ENCODE results near the gene NCR2.
"Not testable (repeated sequence)": the region's sequence is repeated elsewhere in the genome, so short reads cannot be mapped to it uniquely, and the experiment has no call there.

Gene NCR2, protein sequence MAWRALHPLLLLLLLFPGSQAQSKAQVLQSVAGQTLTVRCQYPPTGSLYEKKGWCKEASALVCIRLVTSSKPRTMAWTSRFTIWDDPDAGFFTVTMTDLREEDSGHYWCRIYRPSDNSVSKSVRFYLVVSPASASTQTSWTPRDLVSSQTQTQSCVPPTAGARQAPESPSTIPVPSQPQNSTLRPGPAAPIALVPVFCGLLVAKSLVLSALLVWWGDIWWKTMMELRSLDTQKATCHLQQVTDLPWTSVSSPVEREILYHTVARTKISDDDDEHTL

DNA sequence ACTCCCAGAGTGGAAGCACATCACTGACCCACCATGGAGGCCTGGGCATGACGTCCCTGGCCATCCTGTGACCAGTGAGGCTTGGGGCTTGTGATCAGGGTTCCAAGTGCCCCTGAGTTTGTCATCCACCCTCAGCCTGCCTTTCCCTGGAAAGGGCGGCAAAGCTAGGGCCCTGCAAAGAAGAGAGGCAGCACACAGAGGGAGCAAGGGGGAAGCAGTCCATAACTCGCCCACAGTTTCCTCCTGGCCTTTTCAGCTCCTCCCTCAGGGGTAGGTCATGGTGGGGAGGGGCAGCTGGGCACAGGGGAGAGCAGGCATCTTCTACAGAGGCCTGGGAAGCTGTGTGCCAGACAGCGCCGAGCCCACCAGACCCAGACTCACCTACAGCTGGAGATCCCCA is at the start of gene NCR2:
Gene NCR2, plus strand, starts transcription at position 313 of the 400 bp plus-strand sequence. CDS start 269 bp downstream, outside the sequence.
- no peak for DNase-seq (ENCODE audit: low read depth)

DNA sequence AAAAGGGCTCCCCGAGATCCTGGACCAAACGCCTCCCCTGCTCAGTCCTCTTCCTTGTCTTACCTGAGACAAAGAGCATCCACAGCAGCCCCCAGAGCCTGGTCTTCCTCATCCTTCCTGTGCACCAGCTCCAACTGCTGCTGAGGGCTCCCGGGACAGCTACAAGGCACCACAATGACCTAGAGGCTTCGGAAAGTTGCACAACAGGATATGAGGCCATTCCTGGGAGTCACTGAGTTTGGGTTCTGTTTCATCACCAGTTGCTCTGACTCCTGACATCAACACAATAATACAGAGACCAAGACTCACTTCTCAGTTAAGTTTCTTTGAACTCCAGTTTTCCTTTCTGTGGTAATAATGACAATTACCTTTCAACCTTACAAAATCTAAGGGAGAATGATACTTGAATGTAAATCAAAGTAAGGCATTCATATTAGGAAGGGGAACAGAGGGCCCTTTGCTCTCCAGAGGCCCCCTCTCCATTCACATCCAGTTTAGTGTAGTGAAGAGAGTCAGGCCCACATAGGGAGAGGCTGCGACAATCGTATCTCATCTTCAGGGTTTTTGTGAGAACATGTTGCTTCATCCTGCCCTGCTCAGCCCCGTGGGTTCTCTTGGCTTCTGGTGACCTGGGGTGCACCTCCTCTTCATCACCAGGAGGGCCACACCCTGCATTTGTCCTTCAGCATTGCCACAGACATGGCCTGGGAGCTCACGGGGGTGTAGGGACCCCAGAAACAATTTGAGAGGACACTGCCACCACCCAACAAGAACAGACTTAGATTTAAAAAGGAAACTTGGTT is 48.7 kb upstream of the NCR2 start, which contains the start of gene TREM1:
Gene TREM1, minus strand, starts transcription at position 139 of the 803 bp plus-strand sequence. Its CDS starts 27 bp downstream, at position 112.
- DNase-seq (ENCODE audit: low read depth) = no peak

DNA sequence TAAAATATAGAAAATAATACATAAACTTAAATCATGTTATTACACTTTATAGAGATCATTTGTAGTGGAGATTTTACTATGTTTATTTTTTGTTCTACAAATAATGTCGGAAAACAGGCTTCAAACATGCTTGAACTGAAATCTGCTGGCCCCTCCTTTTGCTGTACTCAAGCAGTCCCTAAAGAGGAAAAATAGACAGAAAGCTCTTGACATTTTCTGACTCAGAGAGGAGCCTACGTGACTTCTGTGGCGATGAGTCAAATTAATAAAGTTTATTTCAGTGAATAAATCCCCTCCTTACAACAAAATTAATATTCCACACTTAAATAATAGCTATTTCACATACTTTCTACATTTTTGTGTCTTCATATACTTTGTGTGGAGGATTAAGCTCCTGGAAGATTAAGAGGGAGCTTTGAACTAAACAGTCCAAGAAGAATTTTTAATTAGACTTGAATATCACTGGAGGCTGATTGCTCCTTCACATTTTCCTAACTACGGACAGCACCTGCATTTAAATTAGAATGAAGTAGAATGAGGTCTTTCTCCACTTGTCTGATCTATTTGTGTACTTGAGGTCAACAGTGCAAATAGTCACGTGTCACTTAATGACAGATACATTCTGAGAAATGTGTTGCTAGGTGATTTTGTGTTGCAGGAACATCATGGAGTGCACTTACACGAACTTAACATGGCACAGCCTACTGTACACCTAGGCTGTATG is 47.2 kb upstream of the NCR2 start:
- no peak for DNase-seq (ENCODE audit: low read depth)

DNA sequence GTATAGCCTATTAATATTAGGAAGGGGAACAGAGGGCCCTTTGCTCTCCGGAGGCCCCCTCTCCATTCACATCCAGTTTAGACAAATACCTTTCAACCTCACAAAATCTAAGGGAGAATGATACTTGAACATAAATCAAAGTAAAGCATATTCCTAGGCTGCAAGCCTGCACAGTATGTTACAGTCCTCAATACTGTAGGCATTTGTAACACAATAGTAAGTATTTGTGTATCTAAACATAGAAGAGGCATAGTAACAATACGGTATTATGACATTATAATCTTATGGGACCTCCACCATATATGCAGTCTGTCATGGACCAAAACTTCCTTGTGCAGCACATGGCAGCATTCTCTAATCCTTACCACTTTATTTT is 46.7 kb upstream of the NCR2 start:
- no peak for DNase-seq (ENCODE audit: low read depth)

DNA sequence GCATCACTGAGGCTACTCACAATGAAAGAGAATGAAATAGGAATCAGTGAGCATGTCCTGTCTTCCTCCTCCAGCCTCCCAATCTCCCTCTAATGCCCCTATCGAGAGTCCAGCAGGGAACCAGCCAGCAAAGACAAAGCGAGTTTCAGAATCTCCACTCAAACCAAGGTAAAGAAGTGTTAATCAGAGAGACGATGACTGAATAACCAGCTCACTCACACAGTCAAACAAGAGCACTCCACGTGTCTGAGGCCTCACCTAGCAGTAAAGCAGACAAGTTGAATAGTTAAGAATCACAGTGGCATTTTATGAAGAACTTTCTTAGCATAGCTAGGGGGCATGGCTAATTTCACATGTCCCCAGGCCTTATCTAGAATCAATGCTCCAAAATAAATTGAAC is 45.6 kb upstream of the NCR2 start:
- no peak for DNase-seq (ENCODE audit: low read depth)

DNA sequence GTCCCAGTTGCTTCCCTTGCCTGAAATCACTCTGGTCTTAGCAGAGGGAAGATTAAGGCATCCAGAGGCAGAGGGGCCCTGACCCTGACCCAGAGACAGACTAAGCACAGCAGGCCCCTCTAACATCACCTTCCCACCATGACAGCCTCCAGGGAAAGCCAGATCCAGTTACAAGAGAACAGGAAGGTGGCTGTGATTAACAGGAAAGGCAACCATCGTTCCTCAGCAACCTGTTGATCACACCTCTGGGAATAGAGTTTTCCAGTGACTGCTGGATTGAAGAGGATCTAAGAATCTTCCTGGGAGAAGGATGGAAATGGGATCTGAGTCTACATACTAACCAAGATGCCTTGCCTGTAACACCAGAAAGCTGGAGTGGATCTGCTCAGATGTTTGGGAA is 43.7 kb upstream of the NCR2 start:
- no peak for DNase-seq (ENCODE audit: low read depth)

DNA sequence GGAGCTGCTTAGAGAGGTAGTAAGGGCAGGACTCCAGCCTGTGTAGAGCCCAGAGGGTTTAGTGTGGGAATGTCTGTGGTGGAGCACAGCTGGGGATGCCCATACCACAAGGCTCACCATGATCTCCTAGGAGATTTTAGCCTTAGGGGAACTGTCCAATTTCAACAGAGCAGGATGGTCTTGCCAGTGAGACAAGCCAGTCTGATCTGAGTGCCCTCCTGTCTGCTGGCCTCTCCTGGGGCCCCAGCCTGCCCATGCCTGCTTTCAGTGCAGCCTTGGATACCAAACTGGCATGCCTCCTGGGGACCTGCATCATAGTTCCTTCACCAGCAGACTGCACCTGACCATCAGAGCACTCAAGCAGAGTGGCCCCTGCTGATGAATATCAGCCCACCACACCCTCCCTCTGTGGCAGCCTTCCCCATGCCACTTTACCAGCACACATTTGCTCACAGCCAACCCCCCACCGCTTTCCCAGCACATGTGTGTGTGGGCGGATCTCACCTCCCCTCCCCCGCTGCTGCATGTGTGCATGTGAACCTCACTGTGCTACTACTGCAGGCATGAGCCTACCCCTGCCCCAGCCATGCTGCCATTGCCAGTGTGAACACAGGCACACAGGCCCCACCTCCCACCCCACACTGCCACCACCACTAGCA is 41.1 kb upstream of the NCR2 start:
- no peak for DNase-seq (ENCODE audit: low read depth)

DNA sequence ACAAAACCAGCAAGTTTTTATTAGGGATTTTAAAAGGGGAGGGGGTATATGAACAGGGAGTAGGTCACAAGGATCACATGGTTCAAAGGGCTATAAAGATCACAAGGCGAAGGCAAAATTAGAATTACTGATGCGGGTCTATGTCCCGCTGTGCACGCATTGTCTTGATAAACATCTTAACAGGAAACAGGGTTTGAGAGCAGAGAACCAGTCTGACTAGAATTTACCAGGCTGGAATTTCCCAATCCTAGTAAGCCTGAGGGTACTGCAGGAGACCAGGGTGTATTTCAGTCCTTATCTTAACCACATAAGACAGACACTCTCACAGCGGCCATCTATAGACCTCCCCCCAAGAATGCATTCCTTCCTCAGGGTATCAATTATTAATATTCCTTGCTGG is 38.2 kb upstream of the NCR2 start:
- not testable (repeated sequence) for DNase-seq (ENCODE audit: low read depth)

DNA sequence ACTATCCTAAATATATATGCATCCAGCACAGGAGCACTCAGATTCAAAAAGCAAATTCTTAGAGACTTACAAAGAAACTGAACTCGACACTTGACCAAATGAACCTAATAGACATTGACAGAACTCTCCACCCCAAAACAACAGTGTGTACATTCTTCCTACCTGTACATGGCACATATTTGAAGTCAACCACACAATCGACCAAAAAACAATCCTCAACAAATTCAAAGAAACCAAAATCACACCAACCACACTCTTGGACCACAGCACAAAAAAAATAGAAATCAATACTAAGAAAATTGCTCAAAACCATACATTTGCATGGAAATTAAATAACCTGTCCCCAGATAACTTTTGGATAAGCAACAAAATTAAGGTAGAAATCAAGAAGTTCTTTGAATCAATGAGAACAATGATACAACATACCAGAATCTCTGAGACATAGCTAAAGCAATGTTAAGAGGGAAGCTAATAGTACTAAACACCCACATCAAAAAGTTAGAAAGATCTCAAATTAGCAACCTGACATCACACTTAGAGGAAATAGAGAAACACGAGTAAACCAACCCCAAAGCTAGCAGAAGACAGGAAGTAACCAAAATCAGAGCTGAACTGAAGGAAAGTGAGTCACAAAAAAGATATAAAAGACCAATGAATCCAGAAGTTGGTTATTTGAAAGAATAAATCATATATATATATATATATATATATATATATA is 36.5 kb upstream of the NCR2 start:
- no peak for DNase-seq (ENCODE audit: low read depth)

DNA sequence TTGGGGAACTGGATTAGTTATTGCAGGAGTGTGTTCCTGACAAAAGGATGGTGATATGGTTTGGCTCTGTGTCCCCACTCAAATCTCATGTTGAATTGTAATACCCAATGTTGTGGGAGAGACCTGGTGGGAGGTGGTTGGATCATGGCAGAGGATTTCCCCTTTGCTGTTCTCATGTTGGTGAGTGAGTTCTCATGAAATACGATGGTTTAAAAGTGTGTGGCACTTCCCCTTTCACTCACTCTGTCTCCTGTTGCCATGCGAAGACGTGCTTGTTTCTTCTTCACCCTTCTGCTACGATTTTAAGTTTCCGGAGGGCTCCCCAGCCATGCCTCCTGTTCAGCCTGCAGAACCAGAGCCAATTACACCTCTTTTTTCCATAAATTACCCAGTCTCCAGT is 32.8 kb upstream of the NCR2 start:
- no peak for DNase-seq (ENCODE audit: low read depth)

DNA sequence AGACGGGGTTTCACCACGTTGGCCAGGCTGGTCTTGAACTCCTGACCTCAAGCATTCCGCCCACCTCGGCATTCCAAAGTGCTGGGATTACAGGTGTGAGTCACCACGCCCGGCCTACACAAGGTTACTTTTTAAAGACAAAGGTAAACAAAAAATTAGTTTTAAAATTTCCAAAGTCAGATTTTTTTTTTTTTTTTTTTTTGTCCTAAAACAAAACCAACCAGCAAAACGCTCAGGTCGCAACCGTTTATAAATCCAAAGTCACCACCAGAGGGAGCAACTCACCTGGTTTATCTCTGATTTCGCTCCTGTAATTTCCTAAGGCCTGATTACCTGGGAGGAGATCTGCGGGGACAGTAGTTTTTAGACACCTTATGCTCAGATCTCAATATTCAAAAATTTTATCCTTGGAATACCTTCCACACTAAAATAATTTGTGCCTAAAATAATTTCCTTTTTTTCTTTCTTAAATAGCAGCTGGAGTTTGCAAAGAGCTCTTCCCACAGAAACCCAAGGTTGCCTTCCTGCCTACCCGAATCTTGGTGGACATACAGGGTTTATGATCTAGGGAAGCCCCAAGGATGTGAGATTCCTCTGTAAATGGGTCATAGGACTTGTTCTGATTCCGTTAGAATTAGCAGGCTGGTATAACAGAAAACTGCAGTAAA is 29.1 kb upstream of the NCR2 start:
- DNase-seq (ENCODE audit: low read depth) = no peak

DNA sequence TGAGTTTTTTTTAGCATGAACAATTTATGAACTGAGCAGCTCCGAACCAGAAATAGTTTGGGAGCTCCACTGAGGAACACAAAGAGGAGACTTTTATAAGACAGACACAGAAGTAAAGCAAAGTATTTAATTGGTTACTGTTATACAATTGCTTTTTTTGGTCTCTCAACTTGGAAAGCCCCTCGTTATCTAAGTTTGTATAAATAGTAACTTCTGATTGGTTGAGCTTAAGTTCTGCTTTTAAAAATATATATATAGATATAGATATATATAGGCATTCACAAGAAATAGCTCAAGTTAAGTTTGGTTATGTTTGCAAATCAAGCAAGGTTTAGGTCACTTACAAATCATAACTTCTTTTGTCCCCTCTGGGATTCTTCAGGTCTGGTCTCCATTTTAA is 20.2 kb upstream of the NCR2 start:
- DNase-seq (ENCODE audit: low read depth) = no peak

DNA sequence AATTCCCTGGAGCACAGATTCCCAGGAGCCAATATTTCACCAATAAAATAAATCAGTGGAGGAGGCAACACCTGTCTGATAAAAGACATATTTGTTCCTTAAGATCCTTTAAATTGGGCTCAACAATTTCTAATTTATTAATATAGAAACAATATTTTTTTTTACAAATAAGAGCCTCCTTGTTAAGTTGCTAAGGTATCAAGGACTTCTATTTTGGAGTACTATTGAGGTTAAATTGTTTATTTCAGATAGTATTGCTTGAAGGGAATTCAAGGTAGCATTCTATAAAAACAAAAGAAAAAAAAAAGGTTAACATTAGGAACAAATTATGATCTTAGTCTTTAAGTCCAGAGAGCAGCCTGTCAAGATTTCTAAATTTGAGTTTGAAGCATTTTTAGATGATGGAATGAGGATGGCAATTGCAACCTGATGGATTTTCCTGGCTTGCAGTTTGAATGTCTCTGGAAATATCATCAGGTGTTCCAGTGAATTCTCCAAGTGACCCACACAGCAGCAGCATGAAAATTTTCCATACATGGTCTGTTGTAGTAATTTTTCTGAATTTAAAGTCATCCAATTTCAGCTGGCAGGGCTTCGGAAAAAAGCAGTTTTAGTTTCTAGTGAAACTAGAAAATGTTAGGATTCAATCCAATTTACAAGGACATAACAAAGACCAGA is 19.3 kb upstream of the NCR2 start:
- DNase-seq (ENCODE audit: low read depth) = no peak

DNA sequence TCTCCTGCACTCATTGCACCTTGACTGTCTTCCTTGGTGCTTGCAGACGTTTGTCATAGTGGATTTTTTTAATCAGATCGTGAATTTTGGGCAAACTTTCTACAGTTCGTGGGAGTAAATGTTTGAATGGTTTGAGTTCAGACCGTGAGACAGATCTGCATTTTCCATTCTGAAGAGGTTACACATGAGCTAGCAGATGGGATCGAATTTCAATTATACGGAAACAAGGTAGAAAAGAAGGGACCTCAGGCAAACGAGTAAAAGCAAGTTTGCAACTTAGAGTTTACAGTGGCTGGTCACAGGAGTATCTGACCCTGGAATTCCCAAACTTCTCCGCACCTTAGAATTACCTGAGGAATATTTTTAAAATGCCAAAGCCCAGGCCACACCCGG is 17.2 kb upstream of the NCR2 start:
- DNase-seq (ENCODE audit: low read depth) = no peak

DNA sequence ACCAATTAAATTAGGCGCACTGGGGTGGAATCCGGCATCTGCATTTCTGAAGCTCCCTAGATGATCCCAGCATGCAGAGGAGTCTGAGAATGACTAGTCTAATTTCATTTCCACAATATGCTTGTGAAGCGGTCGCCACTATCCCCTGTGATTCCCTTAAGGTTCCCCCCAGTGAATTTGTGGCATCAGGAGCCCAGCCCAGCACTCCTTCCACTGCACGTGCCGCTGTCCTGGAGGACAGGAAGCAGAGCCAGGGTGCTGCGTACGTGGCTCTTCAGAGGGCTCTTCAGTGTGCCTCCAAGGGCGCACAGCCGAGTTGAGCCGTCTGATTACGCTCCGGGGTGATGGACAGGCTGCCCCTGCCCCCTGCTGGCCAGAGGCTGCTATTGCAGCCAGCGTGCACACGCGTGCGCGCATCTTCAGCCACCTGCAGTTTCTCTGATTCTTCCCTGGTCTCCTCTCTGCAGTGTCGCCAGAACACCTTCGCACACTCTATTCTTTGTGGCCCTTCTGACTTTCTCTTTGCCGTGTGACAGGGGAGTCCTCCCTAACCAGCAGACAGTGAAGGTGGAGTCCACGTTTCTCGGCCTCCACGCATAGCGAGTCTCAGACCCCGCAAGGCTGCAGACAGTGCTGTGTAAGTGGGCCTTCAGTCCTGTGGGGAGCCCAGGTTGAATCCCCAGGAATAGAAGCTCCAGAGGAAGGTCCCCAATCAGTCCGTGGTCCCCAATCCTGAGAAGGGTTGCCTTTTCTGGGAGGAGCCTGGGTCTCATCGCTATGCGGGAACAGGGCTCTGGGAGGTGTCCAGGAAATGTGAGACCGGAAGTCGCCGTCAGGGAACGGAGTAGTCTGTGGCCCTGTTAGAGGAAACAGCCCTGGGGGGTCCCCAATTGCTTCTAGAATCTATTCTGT is 16.5 kb upstream of the NCR2 start:
- peak; percentile 38 for DNase-seq (ENCODE audit: low read depth)

DNA sequence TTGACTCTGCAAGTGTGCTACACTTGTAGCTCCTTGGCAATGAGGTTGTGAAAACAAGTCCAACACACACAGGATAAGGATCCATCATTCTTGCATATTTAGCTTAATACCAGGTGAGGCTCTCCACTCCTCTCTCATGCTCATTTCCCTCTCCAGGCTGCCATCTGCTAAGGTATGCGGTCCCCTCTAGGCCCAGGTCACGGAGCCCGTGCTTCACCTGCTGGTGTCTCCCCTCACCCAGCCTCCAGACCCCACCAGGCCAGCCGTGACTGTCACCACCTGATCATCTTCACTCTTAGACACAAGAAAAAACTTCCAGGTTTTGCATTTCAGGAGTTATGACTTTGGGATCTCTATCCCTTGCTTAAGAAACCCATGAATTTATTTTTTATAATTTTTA is 14.2 kb upstream of the NCR2 start:
- DNase-seq (ENCODE audit: low read depth) = no peak

DNA sequence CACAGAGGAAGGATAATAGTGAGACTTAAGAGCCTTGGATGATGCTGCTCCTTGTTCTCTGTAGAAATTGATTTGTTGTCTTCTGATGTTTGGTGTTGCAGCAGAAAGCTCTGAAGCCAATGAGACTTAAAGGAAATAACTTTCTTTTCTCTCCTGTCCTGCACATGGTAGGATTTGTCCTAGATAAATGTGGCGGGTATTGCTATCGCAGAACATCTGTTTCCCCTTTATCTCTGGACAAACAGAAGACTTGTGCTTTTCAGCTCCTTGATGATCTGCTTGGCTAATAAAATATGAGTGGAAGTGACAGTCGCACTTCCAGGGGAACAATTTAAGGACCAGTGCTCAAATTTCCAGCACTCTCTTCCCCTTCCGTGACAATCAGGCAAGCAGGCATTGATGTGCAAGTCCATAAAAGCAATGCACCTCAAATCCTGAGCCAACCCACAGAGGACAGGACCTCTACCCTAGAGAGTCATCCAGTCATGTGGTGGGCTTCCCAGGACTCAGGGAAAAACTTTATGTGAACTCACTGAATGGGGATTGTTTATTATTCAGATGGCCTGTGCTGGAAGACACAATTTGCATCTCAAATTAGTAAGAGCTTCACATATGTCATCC is 9.9 kb upstream of the NCR2 start:
- DNase-seq (ENCODE audit: low read depth) = no peak

DNA sequence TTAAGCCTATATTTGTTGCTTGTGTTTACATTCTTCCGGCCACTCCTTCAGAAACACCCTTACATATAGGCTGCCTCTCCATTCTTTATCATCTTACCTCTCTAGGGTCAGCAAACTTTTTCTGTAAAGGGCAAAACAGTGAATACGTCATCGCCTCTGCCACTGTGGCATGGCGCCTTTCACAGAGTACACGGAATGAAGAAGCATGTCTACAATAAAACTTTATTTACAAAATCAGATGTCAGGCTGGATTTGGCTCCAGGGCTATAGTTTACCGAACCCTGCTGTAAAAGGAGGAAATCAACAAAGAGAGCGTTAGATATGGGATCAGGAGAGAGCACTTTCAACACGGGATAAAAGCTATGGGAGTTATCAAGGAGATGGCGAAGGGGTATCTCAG is 9.3 kb upstream of the NCR2 start:
- DNase-seq (ENCODE audit: low read depth) = no peak

DNA sequence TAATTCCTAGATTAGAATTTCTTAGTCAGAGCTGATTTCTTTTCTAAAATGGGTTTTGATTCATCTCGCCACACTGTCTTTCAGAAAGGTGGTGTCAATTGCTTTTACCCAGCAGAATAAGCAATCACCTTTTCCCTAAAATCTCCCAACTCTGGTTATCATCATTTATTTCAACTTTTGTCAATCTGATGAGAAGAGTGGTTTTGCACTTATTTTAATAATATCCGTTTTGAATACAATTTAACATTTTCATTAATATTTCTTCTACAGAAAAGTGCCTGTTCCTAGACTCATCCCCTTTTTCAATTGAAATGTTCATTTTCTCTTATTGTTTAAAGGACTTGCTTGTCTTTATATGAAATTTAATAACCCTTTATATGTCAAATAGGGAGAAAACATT is 8.2 kb upstream of the NCR2 start:
- DNase-seq (ENCODE audit: low read depth) = no peak
